Ovary (tissue), 9 donors: ENCODE results near the gene CCDC78. TPM values are rescaled to one million over a fixed set of nuclear protein-coding genes. Genes with fewer than 3 reads are reported as not detected.

Experiments
- DNase-seq, 5 donors: peaks; one replicate each; pipeline ENCODE4 v3.0.0-alpha.2; 2019 to 2020
- H3K27ac ChIP-seq, 2 donors: fragments of 200-600 bp; one replicate each; pipeline versions ENCODE4 v1.5.1 to v1.8.0; 2019 to 2022
- H3K27me3 ChIP-seq: fragments of 200-600 bp; one replicate; pipeline ENCODE4 v1.8.0; 2022
- H3K36me3 ChIP-seq: fragments of 200-600 bp; sonication (generic); one replicate; pipeline ENCODE4 v1.5.1; 2019
- H3K4me1 ChIP-seq: one replicate; pipeline ENCODE4 v1.8.1; 2013; ENCODE audit warnings: mild to moderate bottlenecking, moderate library complexity; ENCODE audit not compliant: insufficient read depth
- H3K4me3 ChIP-seq: fragments of 200-600 bp; sonication (generic); one replicate; pipeline ENCODE4 v1.5.1; 2017
- H3K9me3 ChIP-seq, 2 donors: fragments of 200-600 bp in 1 of 2; sonication (generic) in 1 of 2; one replicate each; pipeline versions ENCODE4 v1.5.1 to v1.8.1; 2013 to 2019; ENCODE audit warnings: mild to moderate bottlenecking in 1 of 2, moderate library complexity in 1 of 2
- EP300 ChIP-seq: sonication (generic); formaldehyde crosslinking; IDR thresholded peaks from one replicate; pipeline ENCODE4 v1.6.1; 2017; ENCODE audit warnings: antibody characterized with exemption
- POLR2A ChIP-seq: fragments of 450-650 bp; IDR thresholded peaks from one replicate; pipeline ENCODE4 v1.6.1; 2017; ENCODE audit warnings: antibody characterized with exemption, mild to moderate bottlenecking, moderate library complexity
- WGBS, 3 donors: extraction: QIAGEN DNeasy Blood & Tissue Kit in 1 of 3; methylation state at CpG; one replicate each; pipeline versions ENCODE4 v1.1.5 to v1.1.7; 2013 to 2017; 5-methylcytosine and 5-hydroxymethylcytosine counted together
- intact Hi-C, 4 donors: fragments of 100-400 bp; cut with DNase I; formaldehyde crosslinking; loops; one replicate each; pipeline versions ENCODE4 v1.11.0 to v1.15.1; 2022 to 2023
- polyA plus RNA-seq, 2 donors: library from polyadenylated mRNA; stranded (reverse); fragments of 200-250 nt in 1 of 2; fragments of 350-450 nt in 1 of 2; fragmentation: Illumina TruSeq in 1 of 2; extraction: RNeasy Lipid Tissue Mini Kit (QIAGEN cat#74804) in 1 of 2; gene quantifications; one replicate each; pipeline ENCODE4 v1.2.3, GENCODE V29; 2013 to 2014
- total RNA-seq, 7 donors: library from RNA; depleted of rRNA in 2 of 7; stranded (reverse); fragments of >200 nt in 2 of 7; fragmentation: NEBNext Ultra II Directional in 3 of 7; extraction: Animal tissue kit (Norgen Biotek cat#: 25700) in 3 of 7; gene quantifications; one replicate each; pipeline versions ENCODE4 v1.1.0 to v1.2.4, GENCODE V29; 2016 to 2023
- TF ChIP-seq, protein P1 (sequence below), 3 donors: fragments of 450-650 bp in 2 of 3; fragments of 200-600 bp in 1 of 3; IDR thresholded peaks; one replicate each; pipeline versions ENCODE4 v1.5.1 to v1.8.0; 2016 to 2022; ENCODE audit warnings: antibody characterized with exemption in 3 of 3, mild to moderate bottlenecking in 1 of 3
- donor health status: DM: no; HTN: no; CAD: no; lungs with moderate emphysema.
- donor health status: DM: no; HTN: no; CAD: no.
- donor health status: Bipolar disorder and iron deficiency.
- donor health status: DM: yes; HTN: yes; CAD: no.
- donor health status: DM: no; HTN: no; CAD: no.
- donor health status: DM: yes; HTN: yes; CAD: no.

Gene CCDC78
- total and polyA plus RNA-seq, 9 donors, result 0.40 to 44.3 (median 4.6) TPM; not detected in 2

DNA sequence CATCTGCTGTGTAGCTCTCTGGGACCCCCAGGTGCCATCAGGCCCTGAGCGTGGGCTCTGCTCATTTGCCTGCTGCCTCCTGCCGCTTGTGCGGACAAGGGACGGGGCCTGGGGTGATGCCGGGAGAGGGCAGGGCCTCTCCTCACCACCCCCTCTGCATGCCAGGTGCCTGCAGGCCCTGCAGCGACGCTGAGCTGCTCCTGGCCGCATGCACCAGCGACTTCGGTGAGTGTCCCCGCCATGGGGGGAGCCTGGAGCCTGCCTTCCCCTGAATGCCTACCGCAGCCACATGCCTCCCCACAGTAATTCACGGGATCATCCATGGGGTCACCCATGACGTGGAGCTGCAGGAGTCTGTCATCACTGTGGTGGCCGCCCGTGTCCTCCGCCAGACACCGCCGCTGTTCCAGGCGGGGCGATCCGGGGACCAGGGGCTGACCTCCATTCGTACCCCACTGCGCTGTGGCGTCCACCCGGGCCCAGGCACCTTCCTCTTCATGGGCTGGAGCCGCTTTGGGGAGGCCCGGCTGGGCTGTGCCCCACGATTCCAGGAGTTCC lies 9.4 kb downstream of the CCDC78 start:
- peaks cover 29% of the 10 kb centered on the region for H3K4me1 ChIP-seq
- WGBS, 3 donors, result 86 to 95% (median 93%) methylated on average over 25 to 29 of the region's 29 CpGs
- TF ChIP-seq EP300 (no peak), POLR2A (no peak)
- TF ChIP-seq, protein P1, sequence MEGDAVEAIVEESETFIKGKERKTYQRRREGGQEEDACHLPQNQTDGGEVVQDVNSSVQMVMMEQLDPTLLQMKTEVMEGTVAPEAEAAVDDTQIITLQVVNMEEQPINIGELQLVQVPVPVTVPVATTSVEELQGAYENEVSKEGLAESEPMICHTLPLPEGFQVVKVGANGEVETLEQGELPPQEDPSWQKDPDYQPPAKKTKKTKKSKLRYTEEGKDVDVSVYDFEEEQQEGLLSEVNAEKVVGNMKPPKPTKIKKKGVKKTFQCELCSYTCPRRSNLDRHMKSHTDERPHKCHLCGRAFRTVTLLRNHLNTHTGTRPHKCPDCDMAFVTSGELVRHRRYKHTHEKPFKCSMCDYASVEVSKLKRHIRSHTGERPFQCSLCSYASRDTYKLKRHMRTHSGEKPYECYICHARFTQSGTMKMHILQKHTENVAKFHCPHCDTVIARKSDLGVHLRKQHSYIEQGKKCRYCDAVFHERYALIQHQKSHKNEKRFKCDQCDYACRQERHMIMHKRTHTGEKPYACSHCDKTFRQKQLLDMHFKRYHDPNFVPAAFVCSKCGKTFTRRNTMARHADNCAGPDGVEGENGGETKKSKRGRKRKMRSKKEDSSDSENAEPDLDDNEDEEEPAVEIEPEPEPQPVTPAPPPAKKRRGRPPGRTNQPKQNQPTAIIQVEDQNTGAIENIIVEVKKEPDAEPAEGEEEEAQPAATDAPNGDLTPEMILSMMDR (IDR thresholded peaks at IDR 0.05), result no peak
- no peak for DNase-seq
- intact Hi-C loops, result no loop called here
- H3K27me3 ChIP-seq, result no peaks in the 10 kb centered on the region
- H3K36me3 ChIP-seq, result no peaks in the 10 kb centered on the region
- no peaks in the 10 kb centered on the region for H3K9me3 ChIP-seq
- no peak overlapping the region for H3K27ac ChIP-seq
- no peak overlapping the region for H3K4me3 ChIP-seq

GRCh38 chr16:716200-716568 lies 10.1 kb downstream of the CCDC78 start:
- intact Hi-C loops, result no loop called here
- H3K36me3 ChIP-seq, result no peaks in the 10 kb centered on the region
- H3K9me3 ChIP-seq, result no peaks in the 10 kb centered on the region
- no peak for TF ChIP-seq POLR2A
- no peak for TF ChIP-seq EP300
- TF ChIP-seq, protein P1 (IDR thresholded peaks at IDR 0.05), result no peak
- no peak for DNase-seq
- peak overlapping the region; percentile 46 for H3K4me3 ChIP-seq
- WGBS, 3 donors, result 13 to 17% (median 16%) methylated on average over 12 of the region's 12 CpGs
- H3K27me3 ChIP-seq, result no peaks in the 10 kb centered on the region
- H3K27ac ChIP-seq, result no peak overlapping the region
- H3K4me1 ChIP-seq, result peaks cover 24% of the 10 kb centered on the region

DNA sequence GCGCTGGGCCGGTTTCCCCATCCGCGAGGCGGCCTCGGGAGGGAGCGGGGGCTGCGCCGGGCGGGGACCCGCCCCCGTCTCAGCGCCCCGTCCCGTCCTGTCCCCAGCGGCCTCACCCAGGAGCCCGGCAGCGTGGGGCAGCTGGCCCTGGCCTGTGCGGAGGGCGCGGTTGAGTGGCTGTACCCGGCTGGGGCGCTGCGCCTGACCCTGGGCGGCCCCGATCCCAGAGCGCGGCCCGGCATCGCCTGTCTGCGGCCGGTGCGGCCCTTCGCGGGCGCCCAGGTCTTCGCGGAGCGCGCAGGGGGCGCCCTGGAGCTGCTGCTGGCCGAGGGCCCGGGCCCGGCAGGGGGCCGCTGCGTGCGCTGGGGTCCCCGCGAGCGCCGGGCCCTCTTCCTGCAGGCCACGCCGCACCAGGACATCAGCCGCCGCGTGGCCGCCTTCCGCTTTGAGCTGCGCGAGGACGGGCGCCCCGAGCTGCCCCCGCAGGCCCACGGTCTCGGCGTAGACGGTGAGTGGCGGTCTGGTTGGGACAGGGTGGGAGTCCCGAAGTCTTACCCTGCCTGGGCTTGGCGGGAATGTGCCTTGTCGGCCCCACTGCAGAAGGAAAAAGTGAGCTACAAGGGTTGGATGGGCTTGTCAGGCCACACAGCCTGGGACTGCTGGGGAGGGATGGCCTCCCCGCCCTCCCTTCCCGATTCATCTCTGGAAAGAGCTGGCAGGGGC lies 10.6 kb downstream of the CCDC78 start:
- intact Hi-C loops, result no loop called here
- Histone ChIP-seq H3K27me3 (no peaks in the 10 kb centered on the region), H3K4me1 (peaks cover 24% of the 10 kb centered on the region), H3K27ac (no peak overlapping the region), H3K36me3 (no peaks in the 10 kb centered on the region), H3K9me3 (no peaks in the 10 kb centered on the region), H3K4me3 (peak overlapping the region; percentile 46)
- WGBS, 3 donors, result 1 to 3% (median 2%) methylated on average over 45 to 74 of the region's 74 CpGs
- TF ChIP-seq EP300, result no peak
- TF ChIP-seq, protein P1 (IDR thresholded peaks at IDR 0.05), result no peak
- no peak for TF ChIP-seq POLR2A
- DNase-seq, result no peak

- TF ChIP-seq, protein P1 (IDR thresholded peaks at IDR 0.05), result no peak
- TF ChIP-seq POLR2A (no peak), EP300 (no peak)
- 2 to 4% (median 4%) methylated on average over 61 to 108 of the region's 108 CpGs for WGBS, 3 donors
- H3K27me3 ChIP-seq, result no peaks in the 10 kb centered on the region
- peak; percentile 84 to 94 (median 92) for DNase-seq
- intact Hi-C loops, result loop anchor here in 1 of 4 donors (5.0 kb wide), 1 partner anchor 382 kb away; the partner anchor contains the start of gene C1QTNF8
- peak within 1 kb of the TSS; percentile 46 for H3K4me3 ChIP-seq
- peaks cover 19% of the 10 kb centered on the region for H3K4me1 ChIP-seq
- no peak within 1 kb of the TSS for H3K27ac ChIP-seq
- no peaks in the 10 kb centered on the region for H3K36me3 ChIP-seq
- H3K9me3 ChIP-seq, result no peaks in the 10 kb centered on the region
Measured at GRCh38 chr16:714558-715476, 11.4 kb downstream of the CCDC78 start, which contains the start of gene METRN. Gene METRN (plus strand): TSS chr16:715118. CDS start chr16:715290, 172 bp downstream.
